Endodermal cell (in vitro differentiated cells): ENCODE results near the gene CYP2D6. TPM values are rescaled to one million over a fixed set of nuclear protein-coding genes. Genes with fewer than 3 reads are reported as not detected.

Experiments
- DNase-seq: peaks from one replicate; pipeline ENCODE4 v3.0.0-alpha.2; 2017
- H3K27ac ChIP-seq: 2 replicates; pipeline ENCODE4 v1.5.1; 2013; ENCODE audit warnings: mild to moderate bottlenecking, low read depth, low read length, moderate library complexity
- H3K27me3 ChIP-seq: 2 replicates; pipeline ENCODE4 v1.6.1; 2013; ENCODE audit warnings: mild to moderate bottlenecking, low read length, moderate library complexity; ENCODE audit not compliant: insufficient read depth, control insufficient read depth, poor library complexity, severe bottlenecking
- H3K36me3 ChIP-seq: 2 replicates; pipeline ENCODE4 v1.7.0; 2013; ENCODE audit warnings: mild to moderate bottlenecking, low read length, moderate library complexity; ENCODE audit not compliant: control insufficient read depth, insufficient read depth
- H3K4me1 ChIP-seq: one replicate; pipeline ENCODE4 v1.7.0; 2013; ENCODE audit warnings: low read length; ENCODE audit not compliant: control insufficient read depth, insufficient read depth
- H3K4me3 ChIP-seq: 2 replicates; pipeline ENCODE4 v1.5.1; 2013; ENCODE audit warnings: mild to moderate bottlenecking, low read length, moderate library complexity
- H3K9ac ChIP-seq: 2 replicates; pipeline ENCODE4 v1.6.1; 2013; ENCODE audit warnings: mild to moderate bottlenecking, low read length, moderate library complexity; ENCODE audit not compliant: poor library complexity, severe bottlenecking; ENCODE audit errors: extremely low read depth
- H3K9me3 ChIP-seq: 2 replicates; pipeline ENCODE4 v1.6.1; 2013; ENCODE audit warnings: mild to moderate bottlenecking, low read length, moderate library complexity; ENCODE audit not compliant: control insufficient read depth
- H3K27ac Mint-ChIP-seq: 2 replicates; pipeline ENCODE4 v1.8.0; 2020; ENCODE audit warnings: mixed read lengths
- H3K27me3 Mint-ChIP-seq: 2 replicates; pipeline ENCODE4 v1.8.0; 2021; ENCODE audit warnings: mild to moderate bottlenecking, mixed read lengths; ENCODE audit not compliant: insufficient read depth
- H3K36me3 Mint-ChIP-seq: 2 replicates; pipeline ENCODE4 v1.8.0; 2020; ENCODE audit warnings: low read depth, mixed read lengths
- H3K4me1 Mint-ChIP-seq: 2 replicates; pipeline ENCODE4 v1.8.0; 2020; ENCODE audit warnings: mixed read lengths
- H3K4me3 Mint-ChIP-seq: 2 replicates; pipeline ENCODE4 v1.8.0; 2020; ENCODE audit warnings: mild to moderate bottlenecking, moderate library complexity, mixed read lengths
- H3K9me3 Mint-ChIP-seq: 2 replicates; pipeline ENCODE4 v1.8.0; 2020; ENCODE audit warnings: mild to moderate bottlenecking, mixed read lengths
- CTCF ChIP-seq: fragments of 200-600 bp; sonication (generic); conservative IDR thresholded peaks from 2 replicates; pipeline ENCODE4 v1.5.0; 2021; ENCODE audit warnings: antibody characterized with exemption, mild to moderate bottlenecking
- WGBS, 2 experiments: methylation state at CpG; one replicate each; pipeline versions ENCODE4 v1.1.5 to v1.1.7; 2013; ENCODE audit warnings: missing lambda C conversion rate in 2 of 2, mixed read lengths in 1 of 2; ENCODE audit not compliant: insufficient coverage in 1 of 2, insufficient read length in 1 of 2; 5-methylcytosine and 5-hydroxymethylcytosine counted together
- total RNA-seq, 2 donors: library from RNA; stranded (reverse); fragmentation: NEBNext Ultra II Directional in 1 of 2; extraction: Animal tissue kit (Norgen Biotek cat#: 25700) in 1 of 2; gene quantifications; 2 replicates in 1 of 2; 3 replicates in 1 of 2; pipeline ENCODE4 v1.2.1, GENCODE V29; 2021

CYP2D6 gene
- total RNA-seq, 2 donors from 2014 or later: 5.6 to 10.9 TPM

- no peaks in the 10 kb centered on the region for H3K27me3 ChIP-seq
- no peaks in the 10 kb centered on the region for H3K4me1 ChIP-seq
- Mint-ChIP-seq H3K4me1 (peaks cover 10% of the 10 kb centered on the region), H3K27ac (peak within 1 kb of the TSS; percentile 95), H3K36me3 (peaks cover 26% of the 10 kb centered on the region), H3K4me3 (peak within 1 kb of the TSS; percentile 81), H3K9me3 (no peaks in the 10 kb centered on the region), H3K27me3 (no peaks in the 10 kb centered on the region)
- 3 to 5% methylated on average over 11 to 71 of the region's 71 CpGs for WGBS, 2 experiments
- peak within 1 kb of the TSS; percentile 94 for H3K27ac ChIP-seq
- DNase-seq: peak; percentile 98
- no peaks in the 10 kb centered on the region for H3K9me3 ChIP-seq
- H3K4me3 ChIP-seq: peak within 1 kb of the TSS; percentile 96
- H3K36me3 ChIP-seq: peaks cover 16% of the 10 kb centered on the region
- peak within 1 kb of the TSS; percentile 84 for H3K9ac ChIP-seq
- TF ChIP-seq CTCF: no peak
Measured at GRCh38 chr22:42079319-42080251, 51.0 kb downstream of the CYP2D6 start, which contains the start of gene SMDT1. Gene SMDT1 (plus strand): TSS chr22:42079700. CDS start chr22:42079769, 69 bp downstream.

GRCh38 chr22:42078469-42079318, 51.9 kb downstream of the CYP2D6 start:
- peak overlapping the region; percentile 96 for H3K4me3 ChIP-seq
- 84 to 85% methylated on average over 18 to 24 of the region's 24 CpGs for WGBS, 2 experiments
- H3K27me3 Mint-ChIP-seq: no peaks in the 10 kb centered on the region
- DNase-seq: no peak
- peak overlapping the region; percentile 95 for H3K27ac Mint-ChIP-seq
- H3K4me1 Mint-ChIP-seq: peaks cover 10% of the 10 kb centered on the region
- peak overlapping the region; percentile 81 for H3K4me3 Mint-ChIP-seq
- no peaks in the 10 kb centered on the region for H3K9me3 ChIP-seq
- no peaks in the 10 kb centered on the region for H3K9me3 Mint-ChIP-seq
- H3K36me3 ChIP-seq: peaks cover 8% of the 10 kb centered on the region
- H3K36me3 Mint-ChIP-seq: peaks cover 19% of the 10 kb centered on the region
- no peaks in the 10 kb centered on the region for H3K27me3 ChIP-seq
- H3K9ac ChIP-seq: peak overlapping the region; percentile 84
- H3K4me1 ChIP-seq: no peaks in the 10 kb centered on the region
- peak overlapping the region; percentile 76 for H3K27ac ChIP-seq
- no peak for TF ChIP-seq CTCF

GRCh38 chr22:42077486-42078125, 53.0 kb downstream of the CYP2D6 start:
- WGBS, 2 experiments: 89 to 93% methylated on average over 6 to 21 of the region's 21 CpGs
- no peak overlapping the region for H3K4me3 ChIP-seq
- Mint-ChIP-seq H3K36me3 (peaks cover 14% of the 10 kb centered on the region), H3K27me3 (peaks cover 2% of the 10 kb centered on the region), H3K27ac (peak overlapping the region; percentile 95), H3K4me3 (no peak overlapping the region), H3K9me3 (no peaks in the 10 kb centered on the region), H3K4me1 (peaks cover 13% of the 10 kb centered on the region)
- H3K27me3 ChIP-seq: no peaks in the 10 kb centered on the region
- no peak for DNase-seq
- H3K36me3 ChIP-seq: peaks cover 3% of the 10 kb centered on the region
- no peak for TF ChIP-seq CTCF
- H3K27ac ChIP-seq: no peak overlapping the region
- H3K9me3 ChIP-seq: no peaks in the 10 kb centered on the region
- H3K4me1 ChIP-seq: no peaks in the 10 kb centered on the region
- no peak overlapping the region for H3K9ac ChIP-seq
